Activated CD4-positive, alpha-beta T cell treated with anti-CD3 and anti-CD28 coated beads for 48 hours (primary cell): ENCODE data around the gene FUCA1.
"Not testable (repeated sequence)": the region's sequence is repeated elsewhere in the genome, so short reads cannot be mapped to it uniquely, and the experiment has no call there.

Source experiments
- DNase-seq: peaks from one replicate; pipeline ENCODE4 v3.0.0-alpha.2; 2020

Gene FUCA1

DNA sequence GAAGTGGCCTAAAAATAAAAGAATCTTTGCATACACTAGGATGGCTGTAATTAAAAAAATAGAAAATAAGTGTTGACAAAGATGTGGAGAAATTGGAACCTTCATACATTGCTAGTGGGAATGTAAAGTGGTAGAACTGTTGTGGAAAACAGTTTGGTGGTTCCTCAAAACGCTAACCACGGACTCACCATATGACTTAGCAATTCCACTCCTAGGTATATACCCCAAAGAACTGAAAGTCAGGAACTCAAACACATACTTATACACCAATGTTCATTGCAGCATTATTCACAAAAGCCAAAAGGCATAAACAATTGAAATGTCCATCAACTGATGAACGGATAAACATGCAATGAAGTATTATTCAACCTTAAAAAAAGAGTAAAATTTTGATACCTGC is 32.1 kb downstream of the FUCA1 start:
- no peak for DNase-seq

DNA sequence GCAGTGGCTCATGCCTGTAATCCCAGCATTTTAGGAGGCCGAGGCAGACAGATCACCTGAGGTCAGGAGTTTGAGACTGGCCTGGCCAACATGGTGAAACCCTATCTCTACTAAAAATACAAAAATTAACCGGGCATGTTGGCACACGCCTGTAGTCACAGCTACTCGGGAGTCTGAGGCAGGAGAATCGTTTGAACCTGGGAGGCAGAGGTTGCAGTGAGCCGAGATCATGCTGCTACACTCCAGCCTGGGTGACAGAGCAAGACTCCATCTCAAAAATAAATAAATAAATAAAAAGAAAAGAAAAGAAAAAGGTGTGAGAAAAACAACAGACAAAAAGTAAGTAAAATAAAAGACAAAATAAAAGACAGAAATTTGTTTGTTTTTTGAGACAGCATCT is 33.9 kb downstream of the FUCA1 start:
- not testable (repeated sequence) for DNase-seq

DNA sequence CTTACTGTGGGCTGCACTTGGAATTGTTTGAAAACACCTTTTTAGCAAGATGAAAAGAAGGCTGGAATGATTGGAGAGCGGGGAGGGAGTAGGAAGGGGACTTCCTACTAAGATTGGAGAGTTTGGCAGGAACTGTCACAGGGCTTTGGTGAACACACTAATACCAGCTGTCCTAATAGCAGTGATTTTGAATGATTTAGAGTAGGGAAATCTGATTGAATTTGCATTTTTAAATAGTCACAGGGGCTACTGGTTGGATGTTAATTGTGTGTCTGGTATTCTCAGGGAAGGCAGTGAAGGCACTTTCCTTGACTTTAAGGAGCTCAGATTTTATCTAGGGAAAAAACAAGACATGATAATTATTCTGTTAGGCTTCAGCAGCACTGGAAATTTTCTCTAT is 40.4 kb downstream of the FUCA1 start:
- DNase-seq: no peak

DNA sequence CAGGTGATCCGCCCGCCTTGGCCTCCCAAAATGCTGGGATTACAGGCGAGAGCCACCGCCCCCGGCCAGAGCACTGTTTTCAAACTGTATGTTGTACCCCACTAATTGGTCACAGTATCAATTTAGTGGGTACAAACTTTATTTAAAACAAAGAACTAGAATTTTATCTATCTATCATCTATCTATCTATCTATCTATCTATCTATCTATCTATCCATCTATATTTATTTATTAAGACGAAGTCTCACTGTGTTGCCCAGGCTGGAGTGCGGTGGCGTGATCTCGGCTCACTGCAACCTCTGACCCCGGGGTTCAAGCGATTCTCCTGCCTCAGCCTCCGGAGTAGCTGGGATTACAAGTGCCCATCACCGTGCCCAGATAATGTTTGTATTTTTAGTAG is 41.5 kb downstream of the FUCA1 start:
- not testable (repeated sequence) for DNase-seq

DNA sequence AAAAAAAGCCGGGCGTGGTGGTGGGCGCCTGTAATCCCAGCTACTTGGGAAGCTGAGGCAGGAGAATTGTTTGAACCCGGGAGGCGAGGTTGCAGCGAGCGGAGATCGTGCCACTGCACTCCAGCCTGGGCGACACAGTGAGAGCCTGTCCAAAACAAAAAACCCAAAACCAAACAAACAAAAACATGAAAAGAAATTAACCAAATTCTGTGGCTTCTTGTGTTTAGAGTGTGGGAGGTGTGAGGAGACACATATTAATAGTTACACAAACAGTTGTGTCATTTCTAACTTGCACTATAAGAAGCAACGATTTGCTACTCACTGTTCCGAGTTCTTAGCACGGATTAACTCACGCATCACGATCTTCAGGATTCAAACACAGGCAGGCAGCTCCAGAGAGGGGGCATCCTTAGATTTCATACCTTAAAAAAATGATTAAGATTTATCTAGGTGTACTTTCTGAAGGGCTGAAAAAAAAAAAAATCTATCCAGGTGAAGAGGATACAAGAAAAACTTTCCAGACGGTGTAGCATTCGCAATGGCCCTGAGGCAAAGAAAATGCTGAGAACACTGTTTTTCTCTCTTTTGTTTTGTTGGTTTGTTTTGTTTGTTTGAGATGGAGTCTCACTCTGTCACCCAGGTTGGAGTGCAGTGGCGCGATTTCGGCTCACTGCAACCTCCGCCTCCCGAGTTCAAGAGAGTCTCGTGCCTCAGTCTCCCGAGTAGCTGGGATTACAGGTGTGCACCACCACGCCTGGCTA is 42.1 kb downstream of the FUCA1 start:
- no peak for DNase-seq

DNA sequence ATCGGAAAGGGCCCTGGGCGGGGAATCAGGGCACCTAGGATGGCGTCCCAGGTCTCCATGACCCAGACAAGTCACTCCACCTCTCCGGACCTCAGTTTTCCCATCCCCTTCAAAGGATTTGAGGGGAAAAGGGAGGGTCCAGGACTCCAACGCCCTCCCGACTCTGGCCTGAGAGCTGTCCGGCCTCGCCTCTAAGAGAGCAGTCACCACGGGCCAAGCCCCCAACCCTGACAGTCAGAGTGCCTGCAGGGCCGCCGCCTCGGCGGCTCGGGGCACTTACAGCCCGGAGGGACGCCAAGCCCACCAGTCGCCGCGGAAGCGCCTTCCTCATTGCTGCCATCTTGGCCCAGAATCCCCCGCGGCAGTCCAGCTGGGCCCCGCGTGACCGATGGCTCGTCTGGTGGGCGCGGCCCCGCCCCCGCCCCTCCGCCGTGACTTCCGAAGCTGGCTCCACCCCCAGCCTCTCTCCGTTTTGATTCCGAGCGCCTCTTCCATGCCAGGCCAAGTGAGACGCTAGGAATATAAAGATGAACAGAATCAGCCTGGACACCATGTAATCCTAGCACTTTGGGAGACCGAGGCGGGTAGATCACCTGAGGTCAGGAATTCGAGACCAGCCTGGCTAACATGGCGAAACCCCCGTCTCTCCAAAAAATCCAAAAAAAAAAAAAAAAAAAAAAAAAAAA is 42.9 kb downstream of the FUCA1 start, which contains the start of gene HMGCL:
TSS of gene HMGCL (minus strand) at position 354 of the 686 bp plus-strand sequence. CDS start at position 340, 14 bp downstream.
- DNase-seq: peak; percentile 92

DNA sequence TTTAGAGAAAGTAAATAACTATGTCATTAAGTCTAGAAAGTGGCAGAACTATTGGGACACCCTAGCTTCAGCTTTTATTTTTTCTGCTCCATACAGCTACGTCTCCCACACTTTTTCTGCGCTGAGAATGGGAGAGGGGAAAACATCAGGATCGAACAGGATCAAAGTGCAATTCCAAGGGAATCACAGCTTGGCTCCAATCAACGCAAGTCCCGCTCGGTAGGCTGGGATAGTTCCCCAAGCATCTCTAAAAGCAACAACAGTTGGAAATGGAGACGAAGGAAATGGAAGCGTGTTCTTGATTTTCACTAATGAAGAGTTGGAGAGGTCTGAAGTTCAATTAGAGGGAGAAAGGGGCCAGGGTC is 43.4 kb downstream of the FUCA1 start:
- no peak for DNase-seq

DNA sequence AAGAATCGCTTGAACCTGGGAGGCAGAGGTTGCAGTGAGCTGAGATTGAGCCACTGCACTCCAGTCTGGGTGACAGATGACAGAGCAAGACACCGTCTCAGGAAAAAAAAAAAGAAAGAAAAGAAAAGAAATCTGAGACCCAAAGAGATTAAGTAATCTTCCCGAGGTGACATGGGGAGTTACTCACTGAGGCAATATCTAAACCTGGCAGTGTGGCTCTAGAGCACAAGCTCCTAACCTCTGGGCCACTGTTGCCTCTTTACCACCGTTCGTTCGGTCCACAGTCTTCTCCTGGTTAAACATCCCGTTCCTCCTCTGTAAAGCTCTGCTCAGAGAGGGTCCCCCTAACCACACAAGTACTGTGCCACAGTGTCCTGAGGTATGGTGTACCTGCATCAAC is 44.3 kb downstream of the FUCA1 start:
- DNase-seq: no peak

DNA sequence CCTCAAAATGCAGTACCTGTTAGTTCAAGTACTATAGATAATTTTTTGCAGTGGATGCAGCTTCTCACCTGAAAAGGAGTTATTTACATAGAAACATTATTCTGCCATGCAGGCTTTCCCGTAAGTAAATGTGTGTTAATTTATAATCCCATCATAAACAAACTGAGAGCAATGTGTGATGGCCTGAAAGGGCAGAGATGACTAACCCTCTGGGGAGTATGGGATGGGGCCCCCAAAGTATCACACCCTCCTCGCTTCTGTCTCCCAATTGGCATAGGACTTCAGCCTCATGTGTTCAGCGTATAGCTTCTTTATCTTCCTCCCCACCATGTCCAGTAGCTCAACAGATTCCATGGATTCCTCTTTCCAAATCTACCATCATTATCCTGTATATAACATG is 50.5 kb downstream of the FUCA1 start:
- DNase-seq: no peak

DNA sequence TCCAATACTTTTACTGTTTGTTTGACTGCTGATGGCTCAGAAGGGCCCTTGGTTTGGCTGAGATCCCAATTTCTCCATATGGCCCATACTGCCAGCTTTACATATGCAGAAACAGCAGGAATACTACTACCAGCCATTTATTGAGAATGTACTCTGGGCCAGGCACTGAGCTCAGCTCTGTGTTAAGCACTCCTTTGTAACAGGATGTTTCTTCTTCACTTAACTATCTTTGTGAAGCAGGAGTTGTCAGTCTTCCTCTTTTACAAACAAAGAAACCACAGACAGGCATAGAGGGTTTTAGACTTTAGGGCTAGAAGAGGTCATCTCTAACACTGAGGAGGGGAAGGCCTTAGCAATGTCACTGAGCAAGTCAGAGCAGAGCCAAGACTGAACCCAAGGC is 51.2 kb downstream of the FUCA1 start:
- no peak for DNase-seq

DNA sequence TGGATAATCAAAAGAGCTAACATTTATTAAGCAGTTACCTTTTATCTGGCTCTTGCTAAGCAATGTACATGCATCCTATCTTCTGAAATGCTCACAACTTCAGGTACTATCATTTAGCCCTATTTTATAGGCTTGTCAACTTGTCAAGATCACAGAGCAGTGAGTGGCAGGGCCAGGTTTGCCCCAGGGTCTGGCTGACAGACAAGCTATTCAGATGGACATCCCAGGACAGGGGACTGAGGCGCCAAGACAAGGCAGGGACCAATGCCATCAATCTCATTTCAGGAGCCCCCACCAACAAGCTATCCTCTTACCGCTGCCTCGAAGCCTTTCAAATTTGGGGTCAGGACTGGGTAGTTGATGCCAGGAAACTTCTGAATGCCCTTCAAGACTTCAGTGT is 51.7 kb downstream of the FUCA1 start:
- DNase-seq: no peak

DNA sequence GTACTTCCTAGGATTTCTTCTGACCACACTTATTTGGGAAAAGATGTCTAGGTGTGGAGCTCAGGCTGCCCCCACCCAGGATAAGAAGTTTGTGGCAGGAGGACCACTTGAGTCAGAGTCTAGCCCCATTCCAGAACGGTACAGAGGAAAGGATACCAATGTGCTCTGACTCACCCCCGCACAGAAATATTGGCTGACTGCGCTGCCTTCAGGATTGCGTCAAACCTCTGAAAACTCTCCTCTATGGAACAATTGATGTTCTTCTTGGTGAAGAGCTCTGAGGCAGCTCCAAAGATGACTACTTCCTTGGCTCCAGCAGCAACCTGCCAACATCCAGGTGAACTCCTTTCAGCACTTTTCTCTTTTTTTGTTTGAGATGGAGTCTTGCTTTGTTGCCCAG is 54.1 kb downstream of the FUCA1 start:
- no peak for DNase-seq

DNA sequence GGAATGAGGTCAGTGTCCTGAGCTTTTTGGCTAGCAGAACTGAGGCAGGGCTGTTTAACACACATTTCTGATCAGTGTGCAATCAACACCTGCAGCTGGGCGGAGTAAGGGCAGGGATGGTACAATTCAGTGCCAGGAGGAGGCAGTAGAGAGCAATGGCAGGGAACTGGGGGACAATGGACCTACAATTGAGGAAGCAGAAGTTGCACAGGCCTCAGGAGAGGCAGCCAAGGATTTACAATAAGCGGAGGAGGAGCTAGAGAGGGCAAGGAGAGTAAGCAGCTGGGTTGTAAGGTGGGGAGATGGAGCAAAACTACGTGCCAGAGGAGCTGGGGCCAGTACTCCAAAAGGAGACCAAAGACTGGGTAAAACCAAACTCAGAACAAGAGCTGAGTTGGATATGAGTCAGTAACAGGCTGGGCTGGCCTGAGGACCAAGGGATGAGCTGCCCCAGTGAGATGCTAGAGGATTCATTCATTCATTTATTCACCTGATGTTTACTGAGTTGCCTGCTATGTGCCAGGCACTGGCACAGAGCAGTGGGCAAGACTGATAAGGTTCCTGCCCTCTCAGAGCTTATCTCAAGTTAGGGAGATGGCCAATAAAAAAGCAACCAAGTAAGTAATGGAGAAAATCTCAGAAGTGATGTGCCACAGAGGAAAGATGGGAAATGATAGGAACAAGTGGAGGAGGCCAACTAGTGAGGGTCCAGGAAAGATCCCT is 57.1 kb downstream of the FUCA1 start:
- DNase-seq: peak; percentile 76

DNA sequence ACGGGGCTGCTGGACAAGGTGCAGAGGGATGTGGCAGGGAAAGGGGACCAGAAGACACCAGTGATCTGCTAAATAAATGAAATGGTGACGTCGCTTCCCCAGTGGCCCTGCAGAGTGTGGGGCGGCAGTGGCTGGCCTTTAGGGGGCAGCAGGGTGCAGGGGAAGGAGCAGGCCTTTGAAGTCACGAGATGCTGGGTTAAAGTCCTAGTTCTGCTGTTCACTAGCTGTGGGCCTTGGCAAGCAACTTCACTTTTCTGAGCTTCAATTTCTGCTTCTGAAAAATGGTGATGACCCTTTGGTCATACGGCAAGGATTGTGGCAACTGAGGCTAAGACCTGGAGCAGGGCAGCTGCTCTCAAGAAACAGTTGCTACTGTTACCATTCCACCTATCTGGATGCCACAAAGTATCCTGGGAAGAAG is 58.3 kb downstream of the FUCA1 start:
- peak; percentile 88 for DNase-seq

DNA sequence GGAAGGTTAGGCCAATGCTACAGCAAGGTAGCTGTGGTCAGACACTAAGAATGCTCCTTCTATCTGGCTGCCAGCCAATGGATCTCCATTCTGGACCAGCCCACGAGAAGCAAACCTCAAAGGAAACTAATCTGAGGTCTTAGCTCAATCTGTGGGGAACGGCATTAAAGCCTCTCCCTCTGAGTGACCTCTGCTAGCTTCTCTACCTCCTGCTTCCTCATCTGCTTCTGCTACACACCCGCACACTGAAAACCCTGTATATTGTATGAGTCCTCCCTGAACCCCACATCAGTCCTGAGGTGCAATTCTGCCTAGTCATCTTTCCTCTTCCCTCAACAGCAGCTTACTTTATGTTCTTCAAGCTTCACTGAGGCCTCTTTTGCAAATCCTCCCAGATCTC is 60.6 kb downstream of the FUCA1 start:
- no peak for DNase-seq

DNA sequence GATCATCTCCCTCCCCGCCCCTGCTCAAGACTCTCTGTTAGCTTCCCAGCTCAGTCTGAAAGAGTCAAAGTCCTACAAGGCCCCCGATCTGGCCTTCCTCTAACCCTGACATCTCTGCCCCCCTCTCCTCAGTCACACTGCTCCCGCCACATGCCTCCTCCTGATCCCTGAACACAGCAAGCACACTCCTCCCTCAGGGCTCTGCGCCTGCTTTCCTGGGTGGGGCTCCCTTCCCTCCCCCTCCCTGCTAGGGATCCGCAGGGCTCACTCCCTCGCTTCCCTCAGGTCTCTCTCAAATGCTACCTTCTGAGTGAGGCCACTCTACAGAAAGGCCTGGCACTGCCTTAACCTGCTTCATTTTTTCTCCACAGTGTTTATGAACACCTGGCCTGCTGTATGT is 61.8 kb downstream of the FUCA1 start:
- no peak for DNase-seq

DNA sequence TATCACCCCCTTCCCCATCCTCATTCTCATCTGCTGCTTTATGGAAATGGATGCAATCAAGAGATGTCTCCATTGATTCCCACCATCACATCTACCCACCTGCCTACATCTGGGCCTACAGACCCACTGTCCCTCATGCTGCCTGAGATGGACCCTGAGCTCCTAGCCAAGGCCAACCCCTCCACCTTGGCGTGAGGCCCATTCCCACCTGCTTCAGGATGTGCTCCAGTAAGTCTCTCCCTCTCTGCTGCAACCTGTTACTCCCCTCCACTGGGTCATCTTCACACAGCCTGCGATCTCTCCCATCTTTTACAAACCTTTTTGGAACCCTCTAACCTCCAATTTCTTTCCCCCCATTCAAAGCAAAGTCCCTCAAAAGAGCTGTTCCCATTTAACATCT is 63.1 kb downstream of the FUCA1 start:
- no peak for DNase-seq

DNA sequence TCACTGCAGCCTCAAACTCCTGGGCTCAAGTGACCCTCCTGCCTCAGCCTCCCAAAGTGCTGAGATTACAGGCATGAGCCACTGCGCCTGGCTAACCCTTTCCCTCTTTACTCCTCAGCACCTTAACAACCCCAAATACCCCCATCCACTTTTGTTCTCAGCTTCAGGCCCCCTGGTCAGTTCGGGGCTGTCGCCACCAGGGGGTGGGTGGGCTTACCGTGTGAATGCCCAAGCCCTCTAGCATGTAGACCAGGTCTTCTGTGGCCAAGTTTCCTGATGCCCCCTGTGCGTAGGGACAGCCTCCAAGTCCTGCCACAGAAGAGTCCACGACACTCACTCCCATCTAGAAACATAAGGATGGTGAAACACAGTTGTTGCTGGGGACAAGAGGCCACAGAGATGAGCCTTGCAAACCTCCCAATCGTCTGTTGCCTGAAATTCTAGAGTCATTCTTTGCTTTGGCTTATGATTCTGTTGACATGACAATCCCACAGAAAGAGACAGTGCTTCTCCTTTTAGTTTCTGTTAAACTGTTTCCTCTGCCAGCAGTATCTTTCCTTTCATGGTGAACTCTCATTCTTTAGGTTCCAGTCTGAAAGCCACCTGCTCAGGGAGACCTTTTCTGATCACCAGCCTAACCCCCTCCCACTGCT is 63.8 kb downstream of the FUCA1 start:
- DNase-seq: no peak

DNA sequence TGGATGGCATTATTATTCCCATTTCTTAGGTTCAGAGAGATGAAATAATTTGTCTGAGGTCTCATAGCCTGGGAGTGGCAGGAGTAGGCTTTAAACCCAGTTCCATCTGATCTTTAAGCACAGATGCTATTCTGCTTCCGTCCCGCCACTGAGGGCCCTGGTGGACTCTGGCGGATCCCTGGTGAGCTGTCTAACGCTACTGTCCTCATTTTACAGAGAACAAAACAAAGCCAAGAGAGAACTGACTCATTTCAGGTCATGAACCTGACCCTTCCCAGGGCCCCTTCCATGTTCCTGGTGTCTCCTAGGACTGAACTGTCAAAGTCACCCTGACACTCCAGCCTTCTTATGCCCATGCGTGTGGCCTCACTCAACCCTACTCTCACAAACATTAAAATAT is 64.4 kb downstream of the FUCA1 start:
- no peak for DNase-seq

DNA sequence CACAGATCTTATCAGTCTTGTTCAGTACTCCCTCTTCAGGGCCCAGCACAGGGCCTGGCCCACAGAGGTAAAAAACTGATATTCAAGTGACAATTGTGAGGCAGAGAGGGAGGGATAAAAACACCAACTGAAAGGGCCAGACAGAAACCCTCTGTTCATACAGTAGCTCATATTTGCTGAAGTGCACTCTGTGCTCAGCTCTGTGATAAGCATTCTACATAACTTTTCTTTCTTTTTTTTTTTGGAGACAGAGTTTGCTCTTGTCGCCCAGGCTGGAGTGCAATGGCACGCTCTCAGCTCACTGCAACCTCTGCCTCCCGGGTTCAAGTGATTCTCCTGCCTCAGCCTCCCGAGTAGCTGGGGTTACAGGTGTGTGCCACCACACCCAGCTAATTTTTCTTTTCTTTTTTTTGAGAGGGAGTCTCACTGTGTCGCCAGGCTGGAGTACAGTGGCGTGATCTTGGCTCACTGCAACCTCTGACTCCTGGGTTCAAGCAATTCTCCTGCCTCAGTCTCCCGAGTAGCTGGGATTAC is 65.2 kb downstream of the FUCA1 start:
- DNase-seq: not testable (repeated sequence)

DNA sequence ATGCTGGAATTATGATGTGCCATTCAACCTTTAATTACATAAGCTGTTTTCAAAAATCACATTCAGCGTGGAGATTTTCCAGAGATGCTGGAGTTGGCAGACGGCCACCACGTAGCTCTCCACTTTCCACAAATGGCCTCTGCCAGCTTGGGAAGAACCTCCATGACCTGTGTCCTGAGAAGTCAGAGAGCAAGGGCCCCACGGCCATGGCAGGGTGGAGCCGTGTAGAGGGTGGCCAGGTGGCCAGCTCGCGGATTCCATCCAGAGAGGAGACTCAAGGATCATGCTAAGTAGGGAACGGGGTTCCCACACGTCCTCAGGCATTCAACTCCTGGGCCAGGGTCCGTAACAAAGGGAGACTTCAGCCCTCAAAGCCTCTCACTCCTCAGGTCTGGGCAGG is 66.2 kb downstream of the FUCA1 start:
- no peak for DNase-seq

DNA sequence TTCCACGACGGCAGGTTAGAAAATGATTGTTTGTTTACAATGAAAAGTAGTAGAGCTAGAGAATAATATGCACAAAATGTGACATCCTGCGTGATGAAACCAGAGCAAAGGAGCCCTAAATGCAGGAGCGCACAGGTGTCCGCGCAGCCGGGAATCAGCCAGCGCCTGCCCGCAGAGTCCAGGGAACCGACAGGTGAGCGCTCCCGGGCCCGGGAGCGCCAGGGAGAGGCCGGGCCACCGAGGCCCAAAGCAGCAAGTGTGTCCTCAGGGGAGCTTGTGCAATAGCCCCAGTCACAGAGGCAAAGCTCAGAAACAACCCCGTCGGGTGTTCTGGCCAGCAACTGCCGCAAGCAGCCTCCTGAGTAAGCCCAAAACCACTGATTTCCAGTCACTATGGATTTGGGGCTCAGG is 66.7 kb downstream of the FUCA1 start:
- no peak for DNase-seq
